Forelimb muscle (tissue), 1 donor: ENCODE data around the gene CXCL1. TPM values are rescaled to one million over a fixed set of nuclear protein-coding genes. Genes with fewer than 3 reads are reported as not detected.
"Not testable (repeated sequence)": the region's sequence is repeated elsewhere in the genome, so short reads cannot be mapped to it uniquely, and the experiment has no call there.

Experiments
- DNase-seq: peaks from one replicate; pipeline ENCODE4 v3.0.0-alpha.2; 2013; ENCODE audit warnings: low read depth
- polyA plus RNA-seq: library from polyadenylated mRNA; unstranded; fragments of 120-200 nt; gene quantifications from one replicate; pipeline ENCODE4 v1.2.1, GENCODE V29; 2013; ENCODE audit not compliant: insufficient read length

The CXCL1 gene
- polyA plus RNA-seq, 1 donor = not detected

- DNase-seq = no peak
Measured at GRCh38 chr4:73874386-73874785, 5.2 kb downstream of the CXCL1 start.

- DNase-seq = no peak
Measured at GRCh38 chr4:73875401-73875800, 6.2 kb downstream of the CXCL1 start.

- DNase-seq = no peak
Measured at GRCh38 chr4:73883306-73883705, 14.1 kb downstream of the CXCL1 start.

GRCh38 chr4:73885574-73886267, 16.5 kb downstream of the CXCL1 start:
- DNase-seq = no peak

GRCh38 chr4:73891326-73891725, 22.1 kb downstream of the CXCL1 start:
- DNase-seq = no peak

GRCh38 chr4:73891739-73892405, 22.7 kb downstream of the CXCL1 start:
- no peak for DNase-seq

GRCh38 chr4:73892966-73893365, 23.8 kb downstream of the CXCL1 start:
- no peak for DNase-seq

GRCh38 chr4:73894001-73894400, 24.8 kb downstream of the CXCL1 start:
- DNase-seq = no peak

- DNase-seq = no peak
Measured at GRCh38 chr4:73895201-73896175, 26.3 kb downstream of the CXCL1 start.

GRCh38 chr4:73896416-73896815, 27.2 kb downstream of the CXCL1 start:
- no peak for DNase-seq

- DNase-seq = no peak
Measured at GRCh38 chr4:73897380-73898136, 28.4 kb downstream of the CXCL1 start.

GRCh38 chr4:73899338-73899737, 30.1 kb downstream of the CXCL1 start:
- DNase-seq = not testable (repeated sequence)

- no peak for DNase-seq
Measured at GRCh38 chr4:73901031-73901430, 31.8 kb downstream of the CXCL1 start.

- DNase-seq = no peak
Measured at GRCh38 chr4:73902038-73902637, 32.9 kb downstream of the CXCL1 start.

GRCh38 chr4:73902817-73903547, 33.8 kb downstream of the CXCL1 start:
- DNase-seq = no peak

- no peak for DNase-seq
Measured at GRCh38 chr4:73904491-73904890, 35.3 kb downstream of the CXCL1 start.

- DNase-seq = no peak
Measured at GRCh38 chr4:73908965-73909364, 39.8 kb downstream of the CXCL1 start.

- no peak for DNase-seq
Measured at GRCh38 chr4:73911746-73912145, 42.6 kb downstream of the CXCL1 start.

GRCh38 chr4:73912191-73912590, 43.0 kb downstream of the CXCL1 start:
- DNase-seq = no peak

- no peak for DNase-seq
Measured at GRCh38 chr4:73914071-73914470, 44.9 kb downstream of the CXCL1 start.
